Activated CD8-positive, alpha-beta T cell treated with anti-CD3 and anti-CD28 coated beads for 36 hours (primary cell): ENCODE measurements around the gene DKKL1. TPM values are rescaled to one million over a fixed set of nuclear protein-coding genes. Genes with fewer than 3 reads are reported as not detected.

Experiments used
- ATAC-seq: fragments of 200-7000 bp; cut with Tn5 transposase; one replicate; pipeline ENCODE4 v1.10.0; 2021; ENCODE audit warnings: mild to moderate bottlenecking, moderate library complexity
- CTCF ChIA-PET: fragments of 350-600 bp; sonication (Branson Sonifier 250); formaldehyde crosslinking; loops from one replicate; lab custom pipeline; 2021; ENCODE audit warnings: antibody characterized with exemption; lab: Charles Lee
- POLR2A ChIA-PET: fragments of 350-600 bp; sonication (Branson Sonifier 250); formaldehyde crosslinking; loops from one replicate; lab custom pipeline; 2021; ENCODE audit warnings: antibody characterized with exemption; lab: Charles Lee
- DNase-seq: peaks from one replicate; pipeline ENCODE4 v3.0.0-alpha.2; 2020
- H3K27ac Mint-ChIP-seq: one replicate; pipeline ENCODE4 v1.8.0; 2021; ENCODE audit warnings: mild to moderate bottlenecking, mixed read lengths
- H3K27me3 Mint-ChIP-seq: one replicate; pipeline ENCODE4 v1.8.0; 2021; ENCODE audit warnings: mixed read lengths
- H3K36me3 Mint-ChIP-seq: one replicate; pipeline ENCODE4 v1.8.0; 2021; ENCODE audit warnings: low read depth, mixed read lengths
- H3K4me1 Mint-ChIP-seq: one replicate; pipeline ENCODE4 v1.8.0; 2021; ENCODE audit warnings: low read depth, mixed read lengths
- H3K4me3 Mint-ChIP-seq: one replicate; pipeline ENCODE4 v1.8.0; 2021; ENCODE audit warnings: mild to moderate bottlenecking, moderate library complexity, mixed read lengths
- H3K9me3 Mint-ChIP-seq: one replicate; pipeline ENCODE4 v1.8.0; 2021; ENCODE audit warnings: mixed read lengths
- intact Hi-C: fragments of 100-400 bp; cut with micrococcal nuclease; formaldehyde crosslinking; loops from one replicate; pipeline ENCODE4 v1.10.0; 2022
- total RNA-seq, 2 experiments: library from RNA; stranded (reverse); gene quantifications; one replicate each; pipeline ENCODE4 v1.2.3, GENCODE V29; 2021
- TF ChIP-seq, protein P1 (sequence below): fragments of 200-600 bp; IDR thresholded peaks from one replicate; pipeline ENCODE4 v1.8.0; 2022; ENCODE audit warnings: antibody characterized with exemption, mild to moderate bottlenecking

The DKKL1 gene
- total RNA-seq, 2 experiments from 2014 or later = not detected

DNA sequence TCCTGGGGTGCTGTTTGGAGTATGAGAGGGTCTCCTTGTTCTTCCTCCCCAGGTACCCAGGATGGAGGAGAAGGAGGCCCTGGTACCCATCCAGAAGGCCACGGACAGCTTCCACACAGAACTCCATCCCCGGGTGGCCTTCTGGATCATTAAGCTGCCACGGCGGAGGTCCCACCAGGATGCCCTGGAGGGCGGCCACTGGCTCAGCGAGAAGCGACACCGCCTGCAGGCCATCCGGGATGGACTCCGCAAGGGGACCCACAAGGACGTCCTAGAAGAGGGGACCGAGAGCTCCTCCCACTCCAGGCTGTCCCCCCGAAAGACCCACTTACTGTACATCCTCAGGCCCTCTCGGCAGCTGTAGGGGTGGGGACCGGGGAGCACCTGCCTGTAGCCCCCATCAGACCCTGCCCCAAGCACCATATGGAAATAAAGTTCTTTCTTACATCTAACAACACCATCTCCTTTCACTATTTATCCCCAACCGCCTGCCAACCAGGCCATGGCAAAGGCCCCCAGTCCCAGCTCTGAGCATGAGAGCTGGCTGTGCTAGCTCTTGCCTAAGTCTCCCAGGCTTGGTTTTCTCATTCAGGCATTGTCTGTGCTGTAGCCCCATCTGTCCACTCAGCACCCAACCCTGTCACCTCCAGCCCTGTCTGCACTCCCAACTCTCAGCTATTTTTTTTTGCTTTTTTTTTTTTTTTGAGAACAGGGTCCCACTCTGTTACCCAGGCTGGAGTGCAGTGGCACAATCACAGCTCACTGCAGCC lies 11.2 kb downstream of the DKKL1 start:
- H3K27ac Mint-ChIP-seq = no peak overlapping the region
- ChIA-PET POLR2A (no interaction called here), CTCF (interaction anchor here (1.4 to 2.5 kb wide), 3 partner anchors 17 to 277 kb away, joined by 4 to 7 read pairs (median 4); no protein-coding TSS in a partner anchor)
- H3K9me3 Mint-ChIP-seq = peaks cover 2% of the 10 kb centered on the region
- no peaks in the 10 kb centered on the region for H3K4me1 Mint-ChIP-seq
- intact Hi-C loops = no loop called here
- DNase-seq = no peak
- TF ChIP-seq, protein P1, sequence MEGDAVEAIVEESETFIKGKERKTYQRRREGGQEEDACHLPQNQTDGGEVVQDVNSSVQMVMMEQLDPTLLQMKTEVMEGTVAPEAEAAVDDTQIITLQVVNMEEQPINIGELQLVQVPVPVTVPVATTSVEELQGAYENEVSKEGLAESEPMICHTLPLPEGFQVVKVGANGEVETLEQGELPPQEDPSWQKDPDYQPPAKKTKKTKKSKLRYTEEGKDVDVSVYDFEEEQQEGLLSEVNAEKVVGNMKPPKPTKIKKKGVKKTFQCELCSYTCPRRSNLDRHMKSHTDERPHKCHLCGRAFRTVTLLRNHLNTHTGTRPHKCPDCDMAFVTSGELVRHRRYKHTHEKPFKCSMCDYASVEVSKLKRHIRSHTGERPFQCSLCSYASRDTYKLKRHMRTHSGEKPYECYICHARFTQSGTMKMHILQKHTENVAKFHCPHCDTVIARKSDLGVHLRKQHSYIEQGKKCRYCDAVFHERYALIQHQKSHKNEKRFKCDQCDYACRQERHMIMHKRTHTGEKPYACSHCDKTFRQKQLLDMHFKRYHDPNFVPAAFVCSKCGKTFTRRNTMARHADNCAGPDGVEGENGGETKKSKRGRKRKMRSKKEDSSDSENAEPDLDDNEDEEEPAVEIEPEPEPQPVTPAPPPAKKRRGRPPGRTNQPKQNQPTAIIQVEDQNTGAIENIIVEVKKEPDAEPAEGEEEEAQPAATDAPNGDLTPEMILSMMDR = no peak
- no peak overlapping the region for H3K4me3 Mint-ChIP-seq
- H3K27me3 Mint-ChIP-seq = peaks cover 1% of the 10 kb centered on the region
- ATAC-seq = no peak
- no peaks in the 10 kb centered on the region for H3K36me3 Mint-ChIP-seq

- peaks cover 2% of the 10 kb centered on the region for H3K36me3 Mint-ChIP-seq
- H3K27ac Mint-ChIP-seq = no peak overlapping the region
- no peak overlapping the region for H3K4me3 Mint-ChIP-seq
- H3K27me3 Mint-ChIP-seq = peaks cover 5% of the 10 kb centered on the region
- POLR2A ChIA-PET = no interaction called here
- intact Hi-C loops = no loop called here
- no peak for ATAC-seq
- CTCF ChIA-PET = interaction anchor here (2.1 kb wide), 1 partner anchor 13 kb away, joined by 9 read pairs; no protein-coding TSS in a partner anchor
- H3K4me1 Mint-ChIP-seq = no peaks in the 10 kb centered on the region
- TF ChIP-seq, protein P1 = no peak
- DNase-seq = no peak
- peaks cover 3% of the 10 kb centered on the region for H3K9me3 Mint-ChIP-seq
Measured at GRCh38 chr19:49378512-49378911, 14.8 kb downstream of the DKKL1 start.

DNA sequence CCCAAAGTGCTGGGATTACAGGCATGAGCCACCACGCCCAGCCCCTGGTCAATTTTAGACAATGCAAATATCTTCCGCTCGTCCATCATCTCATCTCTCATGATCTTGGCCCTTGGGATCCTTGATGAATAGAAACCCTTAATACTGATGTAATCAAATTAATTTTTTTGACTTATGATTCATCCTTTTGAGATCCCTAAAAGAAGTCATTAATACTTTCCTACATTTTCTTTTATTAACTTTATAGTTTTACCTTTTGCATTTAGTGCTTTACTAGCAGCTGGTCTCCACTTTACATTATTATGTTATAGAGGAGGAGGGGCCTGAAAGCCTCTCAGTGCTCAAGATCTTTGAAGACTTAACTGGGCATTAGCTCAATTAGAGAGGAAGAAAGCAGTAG lies 16.7 kb downstream of the DKKL1 start:
- ATAC-seq = no peak
- no peak for DNase-seq
- Mint-ChIP-seq H3K4me3 (no peak overlapping the region), H3K9me3 (peaks cover 3% of the 10 kb centered on the region), H3K36me3 (peaks cover 2% of the 10 kb centered on the region), H3K27me3 (peaks cover 5% of the 10 kb centered on the region), H3K27ac (no peak overlapping the region), H3K4me1 (no peaks in the 10 kb centered on the region)
- POLR2A ChIA-PET = interaction anchor here (0.6 kb wide), 1 partner anchor 13 kb away, joined by 3 read pairs; no protein-coding TSS in a partner anchor
- intact Hi-C loops = no loop called here
- TF ChIP-seq, protein P1 = no peak
- CTCF ChIA-PET = interaction anchor here (0.8 to 2.1 kb wide), 5 partner anchors 11 to 114 kb away, joined by 3 to 9 read pairs (median 4); no protein-coding TSS in a partner anchor

GRCh38 chr19:49382639-49383038 lies 19.0 kb downstream of the DKKL1 start:
- Mint-ChIP-seq H3K4me1 (peaks cover 2% of the 10 kb centered on the region), H3K4me3 (no peak overlapping the region), H3K27ac (no peak overlapping the region), H3K9me3 (peaks cover 3% of the 10 kb centered on the region), H3K36me3 (peaks cover 2% of the 10 kb centered on the region), H3K27me3 (peaks cover 5% of the 10 kb centered on the region)
- CTCF ChIA-PET = interaction anchor here (1.3 to 2.2 kb wide), 3 partner anchors 9 to 157 kb away, joined by 3 to 14 read pairs (median 6); no protein-coding TSS in a partner anchor
- DNase-seq = no peak
- ATAC-seq = no peak
- TF ChIP-seq, protein P1 = no peak
- POLR2A ChIA-PET = no interaction called here
- intact Hi-C loops = no loop called here

DNA sequence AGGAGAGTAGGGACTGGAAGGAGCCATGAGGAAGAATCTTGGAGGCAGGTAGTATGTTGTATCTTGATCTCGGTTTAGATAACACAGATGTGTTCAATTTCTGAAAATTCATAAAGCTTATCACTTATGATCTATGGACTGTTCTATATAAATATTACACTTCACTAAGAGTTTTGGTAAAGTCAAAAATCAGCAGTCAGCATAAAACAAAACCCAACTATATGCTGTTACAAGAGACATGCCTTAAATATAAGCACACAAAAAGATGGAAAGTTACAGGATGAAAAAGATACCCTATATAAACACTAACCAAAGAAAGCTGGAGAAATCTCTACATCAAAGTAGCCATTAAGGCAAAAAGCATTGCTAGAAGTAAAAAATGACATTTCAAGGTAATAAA lies 19.9 kb downstream of the DKKL1 start:
- intact Hi-C loops = no loop called here
- ATAC-seq (no peak), DNase-seq (no peak)
- Mint-ChIP-seq H3K9me3 (peaks cover 3% of the 10 kb centered on the region), H3K4me3 (no peak overlapping the region), H3K4me1 (peaks cover 2% of the 10 kb centered on the region), H3K27ac (no peak overlapping the region), H3K36me3 (peaks cover 2% of the 10 kb centered on the region), H3K27me3 (peaks cover 5% of the 10 kb centered on the region)
- TF ChIP-seq, protein P1 = no peak
- POLR2A ChIA-PET = no interaction called here
- CTCF ChIA-PET = interaction anchor here (1.1 to 2.2 kb wide), 5 partner anchors 8 to 157 kb away, joined by 3 to 14 read pairs (median 3); no protein-coding TSS in a partner anchor
